Hepatocyte (in vitro differentiated cells): ENCODE measurements around the gene DCST2. TPM values are rescaled to one million over a fixed set of nuclear protein-coding genes. Genes with fewer than 3 reads are reported as not detected.

Experiments
- DNase-seq: peaks from one replicate; pipeline ENCODE4 v3.0.0-alpha.2; 2016; ENCODE audit warnings: low spot score
- H2AFZ ChIP-seq: fragments of 200-600 bp; sonication (generic); 2 replicates; pipeline ENCODE4 v1.6.0; 2016; ENCODE audit warnings: antibody characterized with exemption, mild to moderate bottlenecking
- H3K27ac ChIP-seq: fragments of 200-600 bp; sonication (generic); 2 replicates; pipeline ENCODE4 v1.5.1; 2016; ENCODE audit warnings: mild to moderate bottlenecking
- H3K27me3 ChIP-seq: fragments of 200-600 bp; sonication (generic); 2 replicates; pipeline ENCODE4 v1.6.1; 2016
- H3K36me3 ChIP-seq: fragments of 200-600 bp; sonication (generic); replicated peaks from 2 replicates; pipeline ENCODE4 v1.5.1; 2016; ENCODE audit warnings: low read depth; ENCODE audit not compliant: insufficient read depth
- H3K4me1 ChIP-seq: fragments of 200-600 bp; sonication (generic); 2 replicates; pipeline ENCODE4 v1.5.1; 2016; ENCODE audit warnings: mild to moderate bottlenecking, moderate library complexity; ENCODE audit not compliant: insufficient read depth
- H3K4me2 ChIP-seq: fragments of 200-600 bp; sonication (generic); 2 replicates; pipeline ENCODE4 v1.6.0; 2016
- H3K4me3 ChIP-seq: fragments of 200-600 bp; sonication (generic); 2 replicates; pipeline ENCODE4 v1.5.1; 2016; ENCODE audit warnings: mild to moderate bottlenecking
- H3K79me2 ChIP-seq: fragments of 200-600 bp; sonication (generic); 2 replicates; pipeline ENCODE4 v1.6.0; 2017; ENCODE audit warnings: mild to moderate bottlenecking
- H3K9me2 ChIP-seq: fragments of 200-600 bp; sonication (generic); replicated peaks from 2 replicates; pipeline ENCODE4 v1.6.0; 2017; ENCODE audit warnings: mild to moderate bottlenecking; ENCODE audit not compliant: insufficient read depth
- H3K9me3 ChIP-seq: fragments of 200-600 bp; sonication (generic); 2 replicates; pipeline ENCODE4 v1.5.1; 2016; ENCODE audit warnings: low read depth, mild to moderate bottlenecking
- H4K20me1 ChIP-seq: fragments of 200-600 bp; sonication (generic); 2 replicates; pipeline ENCODE4 v1.6.0; 2016; ENCODE audit warnings: mild to moderate bottlenecking; ENCODE audit not compliant: insufficient read depth, poor library complexity, severe bottlenecking
- EZH2 ChIP-seq: fragments of 200-600 bp; sonication (generic); IDR thresholded peaks from 2 replicates; pipeline ENCODE4 v1.6.1; 2016; ENCODE audit warnings: antibody characterized with exemption, mild to moderate bottlenecking, borderline replicate concordance
- EZH2phosphoT487 ChIP-seq: fragments of 200-600 bp; sonication (generic); IDR thresholded peaks from one replicate; pipeline ENCODE4 v1.6.1; 2018; ENCODE audit warnings: antibody characterized with exemption, mild to moderate bottlenecking, low read depth, moderate library complexity; ENCODE audit not compliant: unreplicated experiment, severe bottlenecking
- WGBS: methylation state at CpG from one replicate; pipeline ENCODE4 v1.1.6; 2016; ENCODE audit warnings: low lambda C conversion rate; ENCODE audit errors: missing lambda C conversion rate; 5-methylcytosine and 5-hydroxymethylcytosine counted together
- polyA plus RNA-seq: library from polyadenylated mRNA; unstranded; fragments of >200 nt; fragmentation: Nextera tagmentation; extraction: Ambion mirVana; gene quantifications from 2 replicates; pipeline ENCODE4 v1.2.1, GENCODE V29; 2016
- total RNA-seq: library from RNA; depleted of rRNA; stranded (reverse); fragments of >200 nt; gene quantifications from 2 replicates; pipeline ENCODE4 v1.2.3, GENCODE V29; 2014
- TF ChIP-seq, protein P1 (sequence below): fragments of 200-600 bp; sonication (generic); IDR thresholded peaks from 2 replicates; pipeline ENCODE4 v1.5.1; 2016; ENCODE audit warnings: antibody characterized with exemption, mild to moderate bottlenecking; ENCODE audit not compliant: poor library complexity

Gene DCST2
- total and polyA plus RNA-seq, 2 experiments from 2014 or later: 0.47 to 1.6 TPM

DNA sequence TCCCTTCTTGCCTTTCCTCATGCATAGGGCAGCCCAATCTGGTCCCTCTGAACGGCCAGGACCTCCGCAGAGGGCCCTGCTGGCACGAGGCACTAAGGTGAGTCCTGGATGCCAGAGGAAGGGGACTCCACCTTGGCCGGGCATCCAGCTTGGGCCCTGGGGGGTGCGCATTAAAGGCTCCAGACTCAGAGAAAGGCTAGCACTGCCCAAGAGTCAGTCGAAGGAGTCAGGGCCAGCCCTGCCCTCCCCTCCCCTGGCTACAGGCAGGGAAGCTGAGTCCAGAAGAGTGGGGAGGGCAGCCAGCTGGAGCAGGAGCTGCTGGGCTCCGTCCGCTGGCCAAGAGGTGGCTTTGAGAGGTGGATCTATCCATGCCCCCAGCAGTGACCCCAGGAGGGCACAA, 27.2 kb upstream of the DCST2 start:
- no peak for TF ChIP-seq EZH2phosphoT487
- TF ChIP-seq, protein P1, sequence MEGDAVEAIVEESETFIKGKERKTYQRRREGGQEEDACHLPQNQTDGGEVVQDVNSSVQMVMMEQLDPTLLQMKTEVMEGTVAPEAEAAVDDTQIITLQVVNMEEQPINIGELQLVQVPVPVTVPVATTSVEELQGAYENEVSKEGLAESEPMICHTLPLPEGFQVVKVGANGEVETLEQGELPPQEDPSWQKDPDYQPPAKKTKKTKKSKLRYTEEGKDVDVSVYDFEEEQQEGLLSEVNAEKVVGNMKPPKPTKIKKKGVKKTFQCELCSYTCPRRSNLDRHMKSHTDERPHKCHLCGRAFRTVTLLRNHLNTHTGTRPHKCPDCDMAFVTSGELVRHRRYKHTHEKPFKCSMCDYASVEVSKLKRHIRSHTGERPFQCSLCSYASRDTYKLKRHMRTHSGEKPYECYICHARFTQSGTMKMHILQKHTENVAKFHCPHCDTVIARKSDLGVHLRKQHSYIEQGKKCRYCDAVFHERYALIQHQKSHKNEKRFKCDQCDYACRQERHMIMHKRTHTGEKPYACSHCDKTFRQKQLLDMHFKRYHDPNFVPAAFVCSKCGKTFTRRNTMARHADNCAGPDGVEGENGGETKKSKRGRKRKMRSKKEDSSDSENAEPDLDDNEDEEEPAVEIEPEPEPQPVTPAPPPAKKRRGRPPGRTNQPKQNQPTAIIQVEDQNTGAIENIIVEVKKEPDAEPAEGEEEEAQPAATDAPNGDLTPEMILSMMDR: no peak
- TF ChIP-seq EZH2: no peak
- Histone ChIP-seq H3K4me3 (no peak overlapping the region), H3K79me2 (peaks cover 17% of the 10 kb centered on the region), H3K27me3 (no peaks in the 10 kb centered on the region), H3K4me2 (no peak overlapping the region), H3K27ac (no peak overlapping the region), H3K36me3 (no peaks in the 10 kb centered on the region), H3K9me2 (no peaks in the 10 kb centered on the region), H4K20me1 (peaks cover 3% of the 10 kb centered on the region), H3K9me3 (no peaks in the 10 kb centered on the region), H3K4me1 (peaks cover 15% of the 10 kb centered on the region), H2AFZ (no peak overlapping the region)
- 87% methylated on average over 8 of the region's 8 CpGs for WGBS
- no peak for DNase-seq

DNA sequence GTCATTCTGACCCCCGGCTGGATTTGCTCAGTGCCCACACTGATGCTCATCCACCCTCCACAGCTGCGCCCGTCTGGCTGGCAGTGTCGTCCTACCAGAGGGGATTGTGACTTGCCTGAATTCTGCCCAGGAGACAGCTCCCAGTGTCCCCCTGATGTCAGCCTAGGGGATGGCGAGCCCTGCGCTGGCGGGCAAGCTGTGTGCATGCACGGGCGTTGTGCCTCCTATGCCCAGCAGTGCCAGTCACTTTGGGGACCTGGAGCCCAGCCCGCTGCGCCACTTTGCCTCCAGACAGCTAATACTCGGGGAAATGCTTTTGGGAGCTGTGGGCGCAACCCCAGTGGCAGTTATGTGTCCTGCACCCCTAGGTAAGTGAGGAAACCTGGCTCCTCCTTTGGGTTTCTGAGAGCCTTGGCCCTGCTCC, 24.2 kb upstream of the DCST2 start:
- Histone ChIP-seq H3K9me3 (no peaks in the 10 kb centered on the region), H3K9me2 (no peaks in the 10 kb centered on the region), H2AFZ (no peak overlapping the region), H3K4me2 (no peak overlapping the region), H3K4me1 (peaks cover 10% of the 10 kb centered on the region), H3K27me3 (no peaks in the 10 kb centered on the region), H3K79me2 (no peaks in the 10 kb centered on the region), H4K20me1 (no peaks in the 10 kb centered on the region), H3K4me3 (no peak overlapping the region), H3K27ac (no peak overlapping the region), H3K36me3 (no peaks in the 10 kb centered on the region)
- no peak for DNase-seq
- TF ChIP-seq EZH2 (no peak), EZH2phosphoT487 (no peak)
- TF ChIP-seq, protein P1: no peak
- 94% methylated on average over 11 of the region's 13 CpGs for WGBS

DNA sequence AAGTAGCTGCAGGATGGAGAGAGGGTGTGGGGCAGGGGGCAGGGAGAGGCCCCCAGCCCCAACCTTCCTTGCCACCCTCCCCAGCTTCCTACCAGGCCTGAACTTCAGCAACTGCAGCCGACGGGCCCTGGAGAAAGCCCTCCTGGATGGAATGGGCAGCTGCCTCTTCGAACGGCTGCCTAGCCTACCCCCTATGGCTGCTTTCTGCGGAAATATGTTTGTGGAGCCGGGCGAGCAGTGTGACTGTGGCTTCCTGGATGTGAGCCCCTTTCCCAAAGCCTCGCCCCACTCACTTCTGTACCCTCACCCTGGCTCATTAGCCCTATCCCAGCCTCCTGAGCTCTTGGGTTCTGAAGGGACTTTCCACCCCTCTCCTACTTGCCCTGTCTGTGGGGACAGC, 23.5 kb upstream of the DCST2 start:
- no peak overlapping the region for H3K4me3 ChIP-seq
- H2AFZ ChIP-seq: no peak overlapping the region
- no peaks in the 10 kb centered on the region for H4K20me1 ChIP-seq
- no peaks in the 10 kb centered on the region for H3K9me2 ChIP-seq
- H3K27me3 ChIP-seq: no peaks in the 10 kb centered on the region
- DNase-seq: no peak
- 89% methylated on average over 8 of the region's 8 CpGs for WGBS
- TF ChIP-seq EZH2: no peak
- no peak for TF ChIP-seq EZH2phosphoT487
- TF ChIP-seq, protein P1: no peak
- H3K36me3 ChIP-seq: no peaks in the 10 kb centered on the region
- H3K27ac ChIP-seq: no peak overlapping the region
- H3K79me2 ChIP-seq: no peaks in the 10 kb centered on the region
- H3K9me3 ChIP-seq: no peaks in the 10 kb centered on the region
- peaks cover 12% of the 10 kb centered on the region for H3K4me1 ChIP-seq
- no peak overlapping the region for H3K4me2 ChIP-seq

DNA sequence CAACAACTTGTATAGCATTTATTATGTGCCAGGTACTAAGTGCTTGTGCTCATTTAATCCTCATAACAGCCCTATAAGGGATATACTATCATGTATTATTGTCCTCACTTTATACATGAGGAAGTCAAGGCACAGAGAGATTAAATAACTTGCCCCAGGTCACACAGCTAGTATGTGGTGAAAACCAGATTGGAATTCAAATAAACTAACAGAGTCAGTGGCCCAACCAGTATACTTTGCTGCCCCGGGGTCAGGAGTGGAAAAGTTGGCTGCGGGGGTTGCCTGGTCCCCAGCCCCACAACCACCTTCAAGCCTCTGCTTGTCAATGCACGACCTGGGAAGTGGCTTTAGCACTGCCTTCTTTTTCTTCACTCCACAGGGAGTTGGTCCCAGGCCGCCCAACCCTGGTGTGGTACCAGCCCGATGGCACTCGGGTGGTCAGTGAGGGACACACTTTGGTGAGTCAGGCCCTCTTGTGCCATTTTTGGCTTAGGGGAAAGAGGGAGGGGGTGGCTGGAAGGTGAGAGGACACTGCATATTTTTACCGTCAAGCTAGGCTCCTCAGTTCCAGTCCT, 20.0 kb upstream of the DCST2 start:
- Histone ChIP-seq H4K20me1 (no peaks in the 10 kb centered on the region), H3K27me3 (no peaks in the 10 kb centered on the region), H3K4me3 (no peak overlapping the region), H3K27ac (no peak overlapping the region), H3K9me2 (no peaks in the 10 kb centered on the region), H3K4me1 (peaks cover 25% of the 10 kb centered on the region), H3K36me3 (no peaks in the 10 kb centered on the region), H3K79me2 (no peaks in the 10 kb centered on the region), H3K9me3 (no peaks in the 10 kb centered on the region), H2AFZ (no peak overlapping the region), H3K4me2 (no peak overlapping the region)
- no peak for DNase-seq
- TF ChIP-seq EZH2phosphoT487: no peak
- TF ChIP-seq, protein P1: no peak
- TF ChIP-seq EZH2: no peak
- 89% methylated on average over 7 of the region's 7 CpGs for WGBS
